MM.1S (cell line): ENCODE data around the gene GPR155.

Source experiments
- DNase-seq: peaks from one replicate; pipeline ENCODE4 v3.0.0-alpha.2; 2015
- H2AFZ ChIP-seq: fragments of 300-600 bp; sonication (generic); 2 replicates; pipeline ENCODE4 v1.6.0; 2016; ENCODE audit warnings: antibody characterized with exemption, low read length
- H3F3A ChIP-seq: fragments of 300-600 bp; sonication (generic); 2 replicates; pipeline ENCODE4 v1.6.1; 2016; ENCODE audit warnings: mild to moderate bottlenecking, antibody characterized with exemption, low read length, moderate library complexity, mixed read lengths; ENCODE audit not compliant: insufficient read depth
- H3K27ac ChIP-seq: fragments of 300-600 bp; sonication (generic); 2 replicates; pipeline ENCODE4 v1.5.1; 2016; ENCODE audit warnings: mild to moderate bottlenecking, low read length
- H3K27me3 ChIP-seq: fragments of 300-600 bp; sonication (generic); replicated peaks from 2 replicates; pipeline ENCODE4 v1.6.0; 2016; ENCODE audit warnings: low read length; ENCODE audit not compliant: insufficient read depth
- H3K36me3 ChIP-seq: fragments of 300-600 bp; sonication (generic); replicated peaks from 2 replicates; pipeline ENCODE4 v1.6.1; 2016; ENCODE audit warnings: mild to moderate bottlenecking, low read length, mixed read lengths; ENCODE audit not compliant: insufficient read depth
- H3K4me1 ChIP-seq: fragments of 300-600 bp; sonication (generic); 2 replicates; pipeline ENCODE4 v1.6.1; 2016; ENCODE audit warnings: low read length, mixed read lengths
- H3K4me2 ChIP-seq: fragments of 300-600 bp; sonication (generic); 2 replicates; pipeline ENCODE4 v1.6.0; 2016; ENCODE audit warnings: low read depth, low read length
- H3K4me3 ChIP-seq: fragments of 300-600 bp; sonication (generic); 2 replicates; pipeline ENCODE4 v1.5.1; 2016; ENCODE audit warnings: low read length, mixed read lengths
- H3K79me2 ChIP-seq: fragments of 300-600 bp; sonication (generic); 2 replicates; pipeline ENCODE4 v1.6.1; 2016; ENCODE audit warnings: mixed run types, low read length, mixed read lengths
- H3K9ac ChIP-seq: fragments of 300-600 bp; sonication (generic); 2 replicates; pipeline ENCODE4 v1.6.1; 2016; ENCODE audit warnings: low read length, mixed read lengths
- H3K9me2 ChIP-seq: fragments of 300-600 bp; sonication (generic); replicated peaks from 2 replicates; pipeline ENCODE4 v1.6.1; 2016; ENCODE audit warnings: mild to moderate bottlenecking, low read length, mixed read lengths; ENCODE audit not compliant: insufficient read depth
- H3K9me3 ChIP-seq: fragments of 300-600 bp; sonication (generic); replicated peaks from 2 replicates; pipeline ENCODE4 v1.6.1; 2016; ENCODE audit warnings: mild to moderate bottlenecking, low read length, mixed read lengths; ENCODE audit not compliant: insufficient read depth
- H4K20me1 ChIP-seq: fragments of 300-600 bp; sonication (generic); 2 replicates; pipeline ENCODE4 v1.6.1; 2016; ENCODE audit warnings: mild to moderate bottlenecking, low read length, moderate library complexity, mixed read lengths; ENCODE audit not compliant: insufficient read depth
- EZH2 ChIP-seq: fragments of 300-600 bp; sonication (generic); optimal IDR thresholded peaks from 2 replicates; pipeline ENCODE3; 2017; ENCODE audit warnings: low read depth, mild to moderate bottlenecking, antibody characterized with exemption, low read length, mixed read lengths
- EZH2phosphoT487 ChIP-seq: fragments of 300-600 bp; sonication (generic); IDR thresholded peaks from 2 replicates; pipeline ENCODE4 v1.6.1; 2018; ENCODE audit warnings: antibody characterized with exemption, low read length
- TF ChIP-seq, protein P1 (sequence below): fragments of 300-600 bp; sonication (generic); IDR thresholded peaks from 2 replicates; pipeline ENCODE4 v1.5.1; 2016; ENCODE audit warnings: antibody characterized with exemption, low read length, mixed read lengths

GPR155 gene

DNA sequence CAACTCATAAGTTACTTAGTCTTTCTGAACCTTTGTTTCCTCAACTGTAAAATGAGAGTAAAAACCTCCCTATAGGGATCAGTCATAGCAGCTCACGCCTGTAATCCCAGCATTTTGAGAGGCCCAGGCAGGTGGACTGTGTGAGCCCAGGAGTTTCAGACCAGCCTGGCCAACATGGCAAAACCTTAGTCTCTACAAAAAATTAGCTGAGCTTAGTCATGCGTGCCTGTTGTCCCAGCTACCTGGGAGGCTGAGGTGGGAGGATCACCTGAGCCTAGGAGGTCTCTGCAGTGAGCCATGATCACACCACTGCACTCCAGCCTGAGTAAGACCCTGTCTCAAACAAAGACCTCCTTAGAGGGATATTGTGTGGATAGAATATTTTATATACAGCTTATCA lies 2.3 kb downstream of the GPR155 start:
- Histone ChIP-seq H3K9me3 (no peaks in the 10 kb centered on the region), H2AFZ (no peak overlapping the region), H3K27ac (no peak overlapping the region), H3F3A (peaks cover 13% of the 10 kb centered on the region), H3K4me2 (no peak overlapping the region), H3K79me2 (no peaks in the 10 kb centered on the region), H3K4me1 (no peaks in the 10 kb centered on the region), H3K36me3 (no peaks in the 10 kb centered on the region), H4K20me1 (no peaks in the 10 kb centered on the region), H3K27me3 (no peaks in the 10 kb centered on the region), H3K9ac (no peak overlapping the region), H3K4me3 (no peak overlapping the region), H3K9me2 (no peaks in the 10 kb centered on the region)
- no peak for DNase-seq
- no peak for TF ChIP-seq EZH2phosphoT487
- TF ChIP-seq, protein P1, sequence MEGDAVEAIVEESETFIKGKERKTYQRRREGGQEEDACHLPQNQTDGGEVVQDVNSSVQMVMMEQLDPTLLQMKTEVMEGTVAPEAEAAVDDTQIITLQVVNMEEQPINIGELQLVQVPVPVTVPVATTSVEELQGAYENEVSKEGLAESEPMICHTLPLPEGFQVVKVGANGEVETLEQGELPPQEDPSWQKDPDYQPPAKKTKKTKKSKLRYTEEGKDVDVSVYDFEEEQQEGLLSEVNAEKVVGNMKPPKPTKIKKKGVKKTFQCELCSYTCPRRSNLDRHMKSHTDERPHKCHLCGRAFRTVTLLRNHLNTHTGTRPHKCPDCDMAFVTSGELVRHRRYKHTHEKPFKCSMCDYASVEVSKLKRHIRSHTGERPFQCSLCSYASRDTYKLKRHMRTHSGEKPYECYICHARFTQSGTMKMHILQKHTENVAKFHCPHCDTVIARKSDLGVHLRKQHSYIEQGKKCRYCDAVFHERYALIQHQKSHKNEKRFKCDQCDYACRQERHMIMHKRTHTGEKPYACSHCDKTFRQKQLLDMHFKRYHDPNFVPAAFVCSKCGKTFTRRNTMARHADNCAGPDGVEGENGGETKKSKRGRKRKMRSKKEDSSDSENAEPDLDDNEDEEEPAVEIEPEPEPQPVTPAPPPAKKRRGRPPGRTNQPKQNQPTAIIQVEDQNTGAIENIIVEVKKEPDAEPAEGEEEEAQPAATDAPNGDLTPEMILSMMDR, result no peak
- no peak for TF ChIP-seq EZH2

DNA sequence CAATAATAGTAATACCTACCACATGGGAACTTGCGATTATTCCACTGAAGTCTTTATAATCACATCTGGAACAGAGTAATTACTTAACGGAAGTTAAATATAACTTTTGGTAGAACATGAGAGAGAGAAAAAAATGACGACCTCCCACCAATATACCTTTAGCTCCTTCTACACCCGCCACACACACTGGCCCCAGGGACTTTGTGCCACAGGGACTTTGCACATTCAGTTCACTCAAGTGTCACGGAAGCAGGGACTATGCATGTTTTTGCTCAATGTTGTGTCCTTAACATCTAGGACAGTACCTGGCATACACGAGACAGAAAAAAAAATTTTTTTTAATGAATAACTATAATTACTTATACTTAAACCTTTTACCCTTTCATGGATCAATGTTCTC lies 4.0 kb downstream of the GPR155 start:
- Histone ChIP-seq H3K4me1 (no peaks in the 10 kb centered on the region), H2AFZ (no peak overlapping the region), H3K27me3 (no peaks in the 10 kb centered on the region), H3F3A (0 out of 2 replicates have a peak, but pooled peaks cover 1% of the 10 kb centered on the region), H3K4me3 (no peak overlapping the region), H3K36me3 (no peaks in the 10 kb centered on the region), H3K4me2 (no peak overlapping the region), H3K79me2 (no peaks in the 10 kb centered on the region), H3K27ac (no peak overlapping the region), H4K20me1 (no peaks in the 10 kb centered on the region), H3K9me3 (no peaks in the 10 kb centered on the region), H3K9me2 (no peaks in the 10 kb centered on the region), H3K9ac (no peak overlapping the region)
- TF ChIP-seq EZH2phosphoT487, result no peak
- TF ChIP-seq EZH2, result no peak
- TF ChIP-seq, protein P1, result no peak
- DNase-seq, result no peak

GRCh38 chr2:174477759-174478158 lies 9.1 kb downstream of the GPR155 start:
- DNase-seq, result no peak

More at GRCh38 chr2:174477759-174478158, 9.1 kb downstream of the GPR155 start:
- Histone ChIP-seq H3K27ac (no peak overlapping the region), H3K9ac (no peak overlapping the region), H2AFZ (no peak overlapping the region), H3K79me2 (no peaks in the 10 kb centered on the region), H3K36me3 (no peaks in the 10 kb centered on the region), H3F3A (no peaks in the 10 kb centered on the region), H4K20me1 (no peaks in the 10 kb centered on the region), H3K4me2 (no peak overlapping the region), H3K9me3 (no peaks in the 10 kb centered on the region), H3K4me3 (no peak overlapping the region), H3K27me3 (no peaks in the 10 kb centered on the region), H3K4me1 (no peaks in the 10 kb centered on the region), H3K9me2 (no peaks in the 10 kb centered on the region)
- TF ChIP-seq EZH2phosphoT487, result no peak
- no peak for TF ChIP-seq EZH2
- TF ChIP-seq, protein P1, result no peak
